Astrocyte (in vitro differentiated cells and primary cell): ENCODE data around the gene GRID2. TPM values are rescaled to one million over a fixed set of nuclear protein-coding genes. Genes with fewer than 3 reads are reported as not detected.

Experiments
- DNase-seq: peaks from one replicate; pipeline ENCODE4 v3.0.0-alpha.2; 2010; ENCODE audit warnings: low read depth
- FAIRE-seq: peaks from 2 replicates; lab custom pipeline; 2011; peaks lifted over from hg19 to GRCh38; lab: Jason Lieb, UNC
- H2AFZ ChIP-seq: 2 replicates; pipeline ENCODE4 v1.6.0; 2012; ENCODE audit warnings: low read depth, low read length, inconsistent platforms
- H3K27ac ChIP-seq: 2 replicates; pipeline ENCODE4 v1.5.1; 2011; ENCODE audit warnings: low read depth, low read length, inconsistent platforms
- H3K27me3 ChIP-seq: 2 replicates; pipeline ENCODE4 v1.6.0; 2011; ENCODE audit warnings: low read length, inconsistent platforms; ENCODE audit not compliant: insufficient read depth
- H3K36me3 ChIP-seq: 2 replicates; pipeline ENCODE4 v1.5.1; 2011; ENCODE audit warnings: low read length, inconsistent platforms; ENCODE audit not compliant: insufficient read depth
- H3K4me1 ChIP-seq: 2 replicates; pipeline ENCODE4 v1.5.1; 2011; ENCODE audit warnings: low read length, inconsistent platforms; ENCODE audit not compliant: insufficient read depth
- H3K4me2 ChIP-seq: 2 replicates; pipeline ENCODE4 v1.6.0; 2012; ENCODE audit warnings: low read length, inconsistent platforms
- H3K4me3 ChIP-seq: 2 replicates; pipeline ENCODE4 v1.5.1; 2011; ENCODE audit warnings: low read depth, mild to moderate bottlenecking, low read length, inconsistent platforms; ENCODE audit not compliant: insufficient read depth
- H3K79me2 ChIP-seq: 2 replicates; pipeline ENCODE4 v1.6.0; 2012; ENCODE audit warnings: mild to moderate bottlenecking, low read length, inconsistent platforms; ENCODE audit not compliant: insufficient read depth
- H3K9ac ChIP-seq: 2 replicates; pipeline ENCODE4 v1.6.0; 2012; ENCODE audit warnings: mild to moderate bottlenecking, low read length, inconsistent platforms
- H3K9me3 ChIP-seq: 2 replicates; pipeline ENCODE4 v1.5.1; 2012; ENCODE audit warnings: low read depth, mild to moderate bottlenecking, low read length, inconsistent platforms; ENCODE audit not compliant: insufficient read depth
- H4K20me1 ChIP-seq: 2 replicates; pipeline ENCODE4 v1.6.0; 2012; ENCODE audit warnings: low read length, inconsistent platforms; ENCODE audit not compliant: insufficient read depth
- H3K27ac Mint-ChIP-seq: one replicate; pipeline ENCODE4 v1.8.0; 2021; ENCODE audit warnings: mild to moderate bottlenecking, mixed read lengths; ENCODE audit not compliant: unreplicated experiment
- H3K27me3 Mint-ChIP-seq: one replicate; pipeline ENCODE4 v1.8.0; 2021; ENCODE audit warnings: low read depth, mixed read lengths; ENCODE audit not compliant: unreplicated experiment
- H3K36me3 Mint-ChIP-seq: one replicate; pipeline ENCODE4 v1.8.0; 2021; ENCODE audit warnings: low read depth, mixed read lengths; ENCODE audit not compliant: unreplicated experiment
- H3K4me1 Mint-ChIP-seq: one replicate; pipeline ENCODE4 v1.8.0; 2021; ENCODE audit warnings: low read depth, mixed read lengths; ENCODE audit not compliant: unreplicated experiment
- H3K4me3 Mint-ChIP-seq: one replicate; pipeline ENCODE4 v1.8.0; 2021; ENCODE audit warnings: mild to moderate bottlenecking, moderate library complexity, mixed read lengths; ENCODE audit not compliant: unreplicated experiment
- H3K9me3 Mint-ChIP-seq: one replicate; pipeline ENCODE4 v1.8.0; 2021; ENCODE audit warnings: mild to moderate bottlenecking, mixed read lengths; ENCODE audit not compliant: unreplicated experiment
- CTCF ChIP-seq: IDR thresholded peaks from 2 replicates; pipeline ENCODE4 v1.5.1; 2011; ENCODE audit warnings: low read depth, mild to moderate bottlenecking, inconsistent platforms, low read length, moderate library complexity; ENCODE audit not compliant: insufficient read depth
- EZH2 ChIP-seq: IDR thresholded peaks from 2 replicates; pipeline ENCODE4 v1.6.1; 2012; ENCODE audit warnings: mild to moderate bottlenecking, low read length, inconsistent platforms; ENCODE audit not compliant: insufficient read depth
- total RNA-seq: library from RNA; stranded (reverse); gene quantifications from 2 replicates; pipeline ENCODE4 v1.2.1, GENCODE V29; 2021

The GRID2 gene
- total RNA-seq, 1 donor from 2014 or later, result 0.14 TPM

GRCh38 chr4:93407493-93408275 lies 1103.9 kb downstream of the GRID2 start:
- no peak overlapping the region for H3K9ac ChIP-seq
- H3K36me3 ChIP-seq, result no peaks in the 10 kb centered on the region
- Mint-ChIP-seq H3K36me3 (no peaks in the 10 kb centered on the region), H3K27ac (no peak overlapping the region), H3K4me3 (no peak overlapping the region), H3K4me1 (peaks cover 2% of the 10 kb centered on the region), H3K9me3 (no peaks in the 10 kb centered on the region), H3K27me3 (no peaks in the 10 kb centered on the region)
- H3K4me1 ChIP-seq, result no peaks in the 10 kb centered on the region
- no peak for FAIRE-seq
- no peaks in the 10 kb centered on the region for H3K9me3 ChIP-seq
- no peaks in the 10 kb centered on the region for H3K27me3 ChIP-seq
- no peak for DNase-seq
- TF ChIP-seq EZH2 (no peak), CTCF (no peak)
- H3K79me2 ChIP-seq, result no peaks in the 10 kb centered on the region
- H4K20me1 ChIP-seq, result no peaks in the 10 kb centered on the region
- no peak overlapping the region for H3K27ac ChIP-seq
- H2AFZ ChIP-seq, result no peak overlapping the region
- H3K4me2 ChIP-seq, result no peak overlapping the region
- no peak overlapping the region for H3K4me3 ChIP-seq

GRCh38 chr4:93409035-93409434 lies 1105.3 kb downstream of the GRID2 start:
- no peaks in the 10 kb centered on the region for H3K9me3 ChIP-seq
- H4K20me1 ChIP-seq, result no peaks in the 10 kb centered on the region
- Mint-ChIP-seq H3K36me3 (no peaks in the 10 kb centered on the region), H3K4me1 (peaks cover 2% of the 10 kb centered on the region), H3K9me3 (no peaks in the 10 kb centered on the region), H3K27me3 (no peaks in the 10 kb centered on the region), H3K4me3 (no peak overlapping the region), H3K27ac (no peak overlapping the region)
- DNase-seq (no peak), FAIRE-seq (no peak)
- no peak overlapping the region for H2AFZ ChIP-seq
- H3K4me1 ChIP-seq, result no peaks in the 10 kb centered on the region
- no peaks in the 10 kb centered on the region for H3K27me3 ChIP-seq
- H3K79me2 ChIP-seq, result no peaks in the 10 kb centered on the region
- no peak overlapping the region for H3K27ac ChIP-seq
- H3K36me3 ChIP-seq, result no peaks in the 10 kb centered on the region
- TF ChIP-seq EZH2, result no peak
- H3K4me2 ChIP-seq, result no peak overlapping the region
- H3K9ac ChIP-seq, result no peak overlapping the region
- no peak overlapping the region for H3K4me3 ChIP-seq

- no peaks in the 10 kb centered on the region for H3K27me3 Mint-ChIP-seq
- H3K4me1 Mint-ChIP-seq, result no peaks in the 10 kb centered on the region
- no peak overlapping the region for H3K4me3 Mint-ChIP-seq
- no peak for FAIRE-seq
- no peak overlapping the region for H3K27ac ChIP-seq
- H3K27me3 ChIP-seq, result no peaks in the 10 kb centered on the region
- H3K4me2 ChIP-seq, result no peak overlapping the region
- no peaks in the 10 kb centered on the region for H3K79me2 ChIP-seq
- H4K20me1 ChIP-seq, result no peaks in the 10 kb centered on the region
- no peaks in the 10 kb centered on the region for H3K4me1 ChIP-seq
- DNase-seq, result no peak
- no peak overlapping the region for H3K27ac Mint-ChIP-seq
- no peak overlapping the region for H2AFZ ChIP-seq
- H3K36me3 ChIP-seq, result no peaks in the 10 kb centered on the region
- H3K4me3 ChIP-seq, result no peak overlapping the region
- no peak overlapping the region for H3K9ac ChIP-seq
- H3K9me3 Mint-ChIP-seq, result no peaks in the 10 kb centered on the region
- no peaks in the 10 kb centered on the region for H3K36me3 Mint-ChIP-seq
- no peak for TF ChIP-seq CTCF
- TF ChIP-seq EZH2, result no peak
- no peaks in the 10 kb centered on the region for H3K9me3 ChIP-seq
Observed at GRCh38 chr4:93414041-93414550, 1110.3 kb downstream of the GRID2 start.
